ENCODE data around the gene LCN12.

- no peak for TF ChIP-seq CTCF (IDR thresholded peaks at IDR 0.05)
- TF ChIP-seq POLR2A (IDR thresholded peaks at IDR 0.05): no peak
These were observed 11.7 kb downstream of the LCN12 start for GRCh38 chr9:136963751-136964150.
